ENCODE data around the gene SPP1.

The SPP1 gene

GRCh38 chr4:88018466-88018865 is 43.0 kb downstream of the SPP1 start:
- Histone ChIP-seq H3K4me1 (ENCODE audit: control insufficient read depth, insufficient read depth, low read length) (no peaks in the 10 kb centered on the region), H3K9me3 (ENCODE audit: control insufficient read depth, insufficient read depth, low read depth, low read length) (no peaks in the 10 kb centered on the region), H3K27ac (ENCODE audit: extremely low read depth, low read depth, low read length) (no peak overlapping the region), H3K36me3 (ENCODE audit: control insufficient read depth in 2 of 2, insufficient read depth in 1 of 2, low read length in 2 of 2) (peaks cover 0 to 34% of the 10 kb centered on the region in 2 experiments; a peak in 2 of 3 replicates), H3K4me3 (ENCODE audit: low read depth, low read length) (no peak overlapping the region)
- ChIA-PET POLR2A (no interaction called here), CTCF (no interaction called here)
- TF ChIP-seq GFI1B (tag by site-specific recombination; IDR thresholded peaks at IDR 0.05) (no peak), ZNF132 (tag by site-specific recombination; IDR thresholded peaks at IDR 0.05; ENCODE audit: borderline replicate concordance) (no peak), ATF2 (tag by site-specific recombination; IDR thresholded peaks at IDR 0.05; ENCODE audit: low read depth) (no peak), ZNF148 (tag by site-specific recombination; IDR thresholded peaks at IDR 0.05; ENCODE audit: borderline replicate concordance) (no peak), MEIS1 (CRISPR knock-in tag; IDR thresholded peaks at IDR 0.05; ENCODE audit: borderline replicate concordance) (no peak), ZBTB8A (tag by site-specific recombination; IDR thresholded peaks at IDR 0.05) (no peak), ZNF214 (tag by site-specific recombination; IDR thresholded peaks at IDR 0.05; ENCODE audit: borderline replicate concordance) (no peak), ZNF2 (tag by site-specific recombination; IDR thresholded peaks at IDR 0.05) (no peak), ZNF202 (tag by site-specific recombination; IDR thresholded peaks at IDR 0.05; ENCODE audit: borderline replicate concordance) (no peak), ZNF610 (tag by site-specific recombination; IDR thresholded peaks at IDR 0.05; ENCODE audit: borderline replicate concordance) (no peak), INSM2 (tag by site-specific recombination; IDR thresholded peaks at IDR 0.05) (no peak), ZNF488 (tag by site-specific recombination; IDR thresholded peaks at IDR 0.05) (no peak), ZNF23 (tag by site-specific recombination; IDR thresholded peaks at IDR 0.05; ENCODE audit: borderline replicate concordance) (no peak), MZF1 (tag by site-specific recombination; IDR thresholded peaks at IDR 0.05; ENCODE audit: borderline replicate concordance) (no peak), ZNF280C (tag by site-specific recombination; IDR thresholded peaks at IDR 0.05) (no peak)

- Histone ChIP-seq H3K4me1 (ENCODE audit: control insufficient read depth, insufficient read depth, low read length) (no peaks in the 10 kb centered on the region), H3K9me3 (ENCODE audit: control insufficient read depth, insufficient read depth, low read depth, low read length) (no peaks in the 10 kb centered on the region), H3K4me3 (ENCODE audit: low read depth, low read length) (no peak overlapping the region), H3K36me3 (ENCODE audit: control insufficient read depth in 2 of 2, insufficient read depth in 1 of 2, low read length in 2 of 2) (peaks cover 0 to 45% of the 10 kb centered on the region in 2 experiments; a peak in 2 of 3 replicates), H3K27ac (ENCODE audit: extremely low read depth, low read depth, low read length) (no peak overlapping the region)
- ChIA-PET POLR2A (no interaction called here), CTCF (interaction anchor here (0.6 to 2.3 kb wide), 2 partner anchors 11 to 47 kb away, joined by 6 to 13 read pairs; partner anchors contain the start of gene SPP1)
- no peak for TF ChIP-seq ZNF488 (tag by site-specific recombination; IDR thresholded peaks at IDR 0.05)
- TF ChIP-seq ZNF704 (tag by site-specific recombination; IDR thresholded peaks at IDR 0.05), result no peak
- no peak for TF ChIP-seq MYNN (tag by site-specific recombination; IDR thresholded peaks at IDR 0.05; ENCODE audit: borderline replicate concordance)
- TF ChIP-seq KLF17 (tag by site-specific recombination; IDR thresholded peaks at IDR 0.05), result no peak
- no peak for TF ChIP-seq ZNF146 (tag by site-specific recombination; IDR thresholded peaks at IDR 0.05)
- TF ChIP-seq ZBTB1 (tag by site-specific recombination; IDR thresholded peaks at IDR 0.05), result no peak
- TF ChIP-seq ZNF394 (tag by site-specific recombination; IDR thresholded peaks at IDR 0.05; ENCODE audit: borderline replicate concordance), result no peak
- no peak for TF ChIP-seq ZNF433 (tag by site-specific recombination; IDR thresholded peaks at IDR 0.05; ENCODE audit: low read depth)
- no peak for TF ChIP-seq ZNF473 (tag by site-specific recombination; IDR thresholded peaks at IDR 0.05)
Measured at GRCh38 chr4:88021824-88022223, 46.3 kb downstream of the SPP1 start.
